ENCODE results near the gene ERBB4. TPM values are rescaled to one million over a fixed set of nuclear protein-coding genes. Genes with fewer than 3 reads are reported as not detected.

The ERBB4 gene
- total RNA-seq, 1 donor from 2014 or later: 10.2 TPM

DNA sequence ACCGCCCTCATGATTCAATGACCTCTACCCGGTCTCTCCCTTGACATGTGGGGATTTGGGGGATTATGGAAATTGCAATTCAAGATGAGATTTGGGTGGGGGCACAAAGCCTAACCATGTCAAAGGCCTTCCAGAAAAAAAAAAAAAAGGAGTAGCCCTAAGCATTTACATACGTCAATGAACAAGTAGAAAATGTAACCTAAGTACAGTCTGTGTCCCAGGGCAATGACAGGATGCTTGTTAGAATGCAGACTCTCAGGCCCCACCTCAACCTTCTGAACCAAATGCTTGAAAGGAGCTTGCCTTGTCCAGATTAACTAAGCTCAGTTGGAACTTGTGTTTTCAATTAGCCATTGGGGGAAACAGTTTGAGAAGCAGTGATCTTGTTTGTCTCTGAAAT, 1180.1 kb downstream of the ERBB4 start:
- no peak for DNase-seq (ENCODE audit: low spot score)

DNA sequence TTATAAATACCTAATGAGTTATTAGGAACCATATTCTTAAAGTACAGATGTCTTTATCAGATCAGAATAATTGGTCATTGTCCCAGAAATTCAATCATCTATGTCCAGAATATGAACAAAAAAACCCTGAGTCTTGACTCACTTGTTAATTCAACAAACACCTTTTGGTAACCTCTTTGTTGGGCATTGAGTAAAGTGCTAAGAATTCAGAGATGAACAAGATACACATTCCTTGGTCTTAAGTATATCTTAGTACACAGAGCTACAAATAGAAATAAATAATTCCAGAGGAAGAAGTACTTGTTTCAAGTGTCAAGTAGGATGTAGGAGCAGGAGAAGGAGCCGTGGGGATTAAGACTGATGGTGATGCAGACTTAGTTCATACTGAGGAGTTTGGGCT, 1184.1 kb downstream of the ERBB4 start:
- DNase-seq (ENCODE audit: low spot score): no peak

DNA sequence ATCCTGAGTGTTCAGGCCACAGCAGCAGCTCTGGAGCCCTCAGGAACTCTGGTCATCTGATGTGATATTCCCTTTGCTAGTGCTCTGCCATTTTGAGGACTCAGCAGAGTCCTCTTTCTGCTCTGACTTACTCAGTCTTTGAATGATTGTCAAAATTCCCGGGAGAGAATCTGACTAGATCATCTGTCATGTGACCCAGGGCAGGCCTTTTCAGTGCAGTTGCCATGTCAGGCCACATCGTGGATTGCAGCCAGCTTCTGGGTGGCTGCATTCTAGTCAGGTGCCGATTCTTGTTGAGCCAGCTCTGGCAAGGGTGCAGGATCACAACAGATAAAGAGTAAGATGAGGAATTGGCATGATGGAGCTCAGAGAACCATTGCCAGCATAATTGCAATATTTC, 1186.6 kb downstream of the ERBB4 start:
- DNase-seq (ENCODE audit: low spot score): no peak

DNA sequence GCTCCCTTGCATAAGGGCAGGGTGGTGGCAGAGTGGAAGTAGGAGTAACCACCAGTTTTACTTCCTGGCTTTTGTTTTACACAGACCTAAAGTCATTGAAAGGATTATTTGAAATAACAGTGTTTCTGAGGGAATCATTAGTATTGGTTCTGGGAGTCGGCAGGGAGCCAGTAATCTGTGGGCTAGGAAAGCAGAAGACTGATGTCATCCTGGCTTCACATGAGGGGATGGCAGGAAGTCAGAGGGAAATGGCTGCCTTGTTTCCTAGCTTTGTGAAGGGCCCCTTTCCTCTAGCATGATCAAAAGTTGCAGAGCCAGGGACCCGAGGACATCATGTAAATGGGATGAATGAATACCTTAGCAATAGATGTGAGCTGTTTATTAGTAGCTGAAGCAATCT, 1189.6 kb downstream of the ERBB4 start:
- DNase-seq (ENCODE audit: low spot score): no peak

DNA sequence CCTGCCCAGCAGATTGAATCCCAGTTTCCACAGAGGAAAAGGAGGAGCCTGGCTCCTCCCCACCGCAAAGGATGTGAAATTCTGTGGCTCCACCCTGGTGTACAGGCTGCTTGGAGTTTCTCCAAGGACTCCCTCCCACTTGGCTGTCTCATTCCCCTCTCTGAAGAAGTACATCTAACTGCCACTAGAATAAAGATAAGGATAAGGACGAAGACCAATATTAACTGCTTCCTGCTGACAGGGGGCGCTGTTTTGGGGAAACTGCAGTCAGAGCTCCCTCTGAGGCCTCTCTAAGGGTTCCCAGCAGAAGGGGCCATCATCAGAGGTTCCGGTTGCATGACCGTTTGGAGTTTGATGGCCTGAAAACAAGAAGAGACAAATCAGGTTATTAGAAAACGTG, 1191.3 kb downstream of the ERBB4 start:
- no peak for DNase-seq (ENCODE audit: low spot score)

DNA sequence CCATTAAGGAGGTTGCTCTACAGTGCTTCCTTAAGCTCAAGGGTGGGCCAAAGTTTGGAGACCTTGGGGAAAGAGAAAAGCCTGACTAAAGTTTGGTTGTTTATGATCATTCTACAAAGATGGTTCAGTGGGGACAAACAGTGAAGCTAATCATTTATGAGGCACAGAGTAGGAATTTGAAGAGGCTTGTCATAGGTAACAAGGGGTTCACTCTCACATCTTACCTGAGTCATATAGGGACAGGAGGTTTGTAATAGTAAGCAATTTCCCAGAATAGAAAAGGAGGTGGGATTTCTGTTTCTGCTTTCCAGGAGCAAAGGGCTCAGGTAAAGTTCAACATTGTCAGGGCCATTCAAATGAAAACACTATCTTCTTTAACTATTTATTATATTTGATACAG, 1194.3 kb downstream of the ERBB4 start:
- DNase-seq (ENCODE audit: low spot score): no peak

DNA sequence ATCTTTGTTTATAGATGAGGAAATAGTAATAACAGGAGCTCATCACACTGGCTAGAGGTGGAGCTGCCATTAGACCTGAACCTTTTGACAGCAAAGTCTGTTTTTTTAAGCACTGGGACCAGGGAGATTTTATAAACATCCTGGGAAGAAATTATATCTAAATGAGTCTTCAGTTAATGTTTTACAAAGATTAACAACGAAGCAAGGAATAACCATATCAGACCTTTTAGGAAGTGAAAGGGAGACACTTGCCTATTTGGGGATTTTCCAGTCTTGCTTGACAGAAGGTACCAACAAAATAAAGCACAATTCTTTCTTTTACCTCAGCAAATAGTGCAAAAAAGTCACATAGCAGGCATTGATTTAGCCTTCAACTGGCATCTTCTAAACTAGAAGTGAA, 1205.2 kb downstream of the ERBB4 start:
- no peak for DNase-seq (ENCODE audit: low spot score)

DNA sequence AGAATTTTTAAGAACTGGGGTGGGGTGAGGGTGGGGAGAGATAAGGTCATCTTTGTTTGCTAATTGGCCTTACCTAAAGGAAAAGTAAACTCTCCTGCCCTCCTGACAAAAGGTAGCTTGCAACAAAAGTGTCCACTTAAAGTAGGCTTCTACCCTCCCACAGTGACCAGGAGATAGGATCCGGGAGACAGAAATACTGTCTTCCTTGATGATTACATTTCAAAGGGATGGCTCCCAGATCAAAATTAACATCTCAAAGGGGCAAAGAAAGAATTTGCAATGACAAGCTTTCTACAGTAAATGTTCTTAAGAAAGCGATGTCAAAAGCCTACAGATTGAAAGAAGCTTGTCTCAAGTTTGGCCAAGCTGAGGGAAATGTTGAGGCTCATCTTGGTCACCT, 1206.9 kb downstream of the ERBB4 start:
- DNase-seq (ENCODE audit: low spot score): no peak

DNA sequence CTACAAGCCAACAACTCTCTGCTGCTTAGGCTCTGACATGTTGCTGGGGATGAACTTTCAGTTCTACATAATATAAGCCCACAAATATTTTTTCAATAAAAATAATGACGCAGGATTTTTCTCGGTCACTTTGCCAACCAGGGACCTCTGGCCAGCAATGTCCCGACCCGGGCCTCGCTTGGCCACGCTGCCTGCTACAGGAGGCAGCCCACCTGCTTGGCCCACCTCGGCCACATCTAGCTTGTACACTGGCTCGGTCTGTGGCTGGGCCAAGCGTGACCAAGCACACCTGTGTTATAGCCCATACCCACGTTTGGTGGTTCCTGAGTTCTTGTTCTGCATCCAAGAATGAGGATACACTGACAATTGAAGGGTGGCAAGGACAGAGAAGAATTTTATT, 1208.7 kb downstream of the ERBB4 start:
- no peak for DNase-seq (ENCODE audit: low spot score)

DNA sequence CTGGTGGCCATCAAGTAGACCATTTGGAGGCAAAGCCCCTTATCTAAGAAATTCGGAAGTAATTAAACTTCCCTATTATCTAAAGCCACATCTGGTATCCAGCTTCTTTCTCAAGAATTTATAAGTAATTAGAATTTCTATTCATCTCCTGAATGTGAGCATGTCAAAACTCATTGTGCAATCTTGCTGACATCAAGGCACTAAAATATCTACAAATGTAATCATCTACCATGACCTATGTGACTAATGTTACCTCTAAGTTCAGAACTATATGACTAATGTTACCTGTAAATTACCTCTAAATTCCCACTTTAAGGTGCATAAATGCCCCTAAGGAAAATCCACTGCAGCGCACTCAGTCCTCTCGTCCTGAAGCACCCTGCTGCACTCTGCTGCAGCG, 1209.2 kb downstream of the ERBB4 start:
- no peak for DNase-seq (ENCODE audit: low spot score)

DNA sequence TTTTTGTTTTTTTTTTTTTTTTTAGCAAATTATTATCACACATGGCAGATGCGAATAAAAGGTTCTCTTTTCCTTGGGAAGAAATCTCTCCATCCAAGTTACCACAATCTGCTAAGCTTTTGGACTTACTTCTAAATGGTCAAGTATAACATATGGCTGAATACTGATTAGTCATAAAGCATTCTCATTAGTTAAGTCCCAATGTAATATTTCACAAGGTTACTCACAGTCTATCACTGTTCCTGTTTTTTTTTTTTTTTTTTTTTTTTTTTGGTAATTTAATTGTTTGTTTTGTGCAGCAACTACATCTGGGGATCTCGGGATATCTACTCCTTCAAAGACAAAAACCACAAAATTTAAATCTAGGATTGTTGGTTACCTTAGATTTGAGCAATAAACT, 1210.5 kb downstream of the ERBB4 start:
- no peak for DNase-seq (ENCODE audit: low spot score)

Data from ureter (tissue), 1 donor.